Fibroblast of villous mesenchyme (primary cell): ENCODE data around the gene TAF15. TPM values are rescaled to one million over a fixed set of nuclear protein-coding genes. Genes with fewer than 3 reads are reported as not detected.

Experiments
- DNase-seq: peaks from one replicate; pipeline ENCODE4 v3.0.0-alpha.2; 2010; ENCODE audit warnings: low read depth
- H3K4me3 ChIP-seq: 2 replicates; pipeline ENCODE4 v1.5.1; 2011; ENCODE audit warnings: low read depth, mild to moderate bottlenecking, low read length
- total RNA-seq: library from RNA; depleted of rRNA; stranded (reverse); fragments of >200 nt; gene quantifications from 2 replicates; pipeline ENCODE4 v1.2.3, GENCODE V29; 2012
- TF ChIP-seq, protein P1 (sequence below): IDR thresholded peaks from 2 replicates; pipeline ENCODE4 v1.5.1; 2012; ENCODE audit warnings: low read depth, mild to moderate bottlenecking, low read length; ENCODE audit not compliant: insufficient read depth

The TAF15 gene
- total RNA-seq, 1 donor: 47.1 TPM

DNA sequence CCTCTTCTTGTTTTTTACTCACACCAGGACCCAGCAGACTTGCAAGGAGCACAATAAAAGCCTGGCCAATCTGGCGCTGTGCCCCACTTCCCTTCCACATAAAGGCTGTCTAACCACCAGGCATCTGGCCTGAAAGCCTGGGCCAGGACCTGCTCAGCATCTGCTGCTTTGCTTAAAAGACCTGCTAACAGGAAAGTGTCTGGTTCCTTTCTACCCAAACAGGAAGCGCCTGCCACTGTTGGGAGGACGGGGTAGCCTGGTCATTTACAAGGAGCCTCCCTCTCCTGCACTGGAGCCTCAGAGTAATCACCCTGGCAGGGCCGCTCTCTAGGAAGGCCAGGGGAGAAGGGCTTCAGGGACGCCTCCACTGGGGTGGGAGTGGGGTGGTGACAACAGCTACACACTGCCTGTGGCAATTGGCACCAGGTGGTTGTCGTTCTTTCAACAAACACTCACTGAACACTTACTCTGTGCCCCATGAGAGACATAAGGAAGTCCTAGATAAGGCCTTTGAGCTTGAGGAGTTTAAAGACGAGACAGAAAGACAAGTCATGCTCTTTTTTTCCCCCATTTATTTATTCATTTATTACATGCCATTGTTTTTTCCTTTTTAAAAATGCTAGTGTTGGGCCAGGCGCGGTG is 7.6 kb upstream of the TAF15 start:
- TF ChIP-seq, protein P1, sequence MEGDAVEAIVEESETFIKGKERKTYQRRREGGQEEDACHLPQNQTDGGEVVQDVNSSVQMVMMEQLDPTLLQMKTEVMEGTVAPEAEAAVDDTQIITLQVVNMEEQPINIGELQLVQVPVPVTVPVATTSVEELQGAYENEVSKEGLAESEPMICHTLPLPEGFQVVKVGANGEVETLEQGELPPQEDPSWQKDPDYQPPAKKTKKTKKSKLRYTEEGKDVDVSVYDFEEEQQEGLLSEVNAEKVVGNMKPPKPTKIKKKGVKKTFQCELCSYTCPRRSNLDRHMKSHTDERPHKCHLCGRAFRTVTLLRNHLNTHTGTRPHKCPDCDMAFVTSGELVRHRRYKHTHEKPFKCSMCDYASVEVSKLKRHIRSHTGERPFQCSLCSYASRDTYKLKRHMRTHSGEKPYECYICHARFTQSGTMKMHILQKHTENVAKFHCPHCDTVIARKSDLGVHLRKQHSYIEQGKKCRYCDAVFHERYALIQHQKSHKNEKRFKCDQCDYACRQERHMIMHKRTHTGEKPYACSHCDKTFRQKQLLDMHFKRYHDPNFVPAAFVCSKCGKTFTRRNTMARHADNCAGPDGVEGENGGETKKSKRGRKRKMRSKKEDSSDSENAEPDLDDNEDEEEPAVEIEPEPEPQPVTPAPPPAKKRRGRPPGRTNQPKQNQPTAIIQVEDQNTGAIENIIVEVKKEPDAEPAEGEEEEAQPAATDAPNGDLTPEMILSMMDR: no peak
- no peak overlapping the region for H3K4me3 ChIP-seq
- DNase-seq: peak; percentile 98

DNA sequence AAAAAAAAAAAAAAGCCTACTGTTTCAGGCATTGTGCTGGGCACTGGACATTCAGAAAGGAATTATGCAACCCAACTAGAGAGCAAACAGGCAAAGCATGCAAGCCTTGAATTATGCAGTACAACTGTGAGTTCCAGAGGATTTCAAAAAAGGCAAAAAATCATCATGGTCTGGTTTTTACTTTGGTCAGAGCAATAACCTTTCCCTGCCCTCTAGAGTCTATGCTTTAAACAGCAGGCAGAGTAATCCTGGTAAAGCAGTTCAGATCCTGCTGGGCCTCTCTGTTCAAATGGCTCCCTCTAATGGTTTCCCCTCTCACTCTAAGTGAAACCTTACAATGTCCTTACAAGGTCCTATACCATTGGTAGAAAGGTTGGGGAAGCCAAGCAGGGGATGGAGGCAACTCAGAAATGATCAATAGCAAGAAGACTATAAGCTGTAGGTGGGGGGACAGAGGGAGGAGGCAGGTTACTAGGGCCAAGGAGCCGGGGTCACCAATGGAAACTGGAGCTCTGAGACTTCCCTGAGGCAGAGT is 4.6 kb upstream of the TAF15 start:
- no peak overlapping the region for H3K4me3 ChIP-seq
- TF ChIP-seq, protein P1: peak; percentile 99
- DNase-seq: peak; percentile 97

DNA sequence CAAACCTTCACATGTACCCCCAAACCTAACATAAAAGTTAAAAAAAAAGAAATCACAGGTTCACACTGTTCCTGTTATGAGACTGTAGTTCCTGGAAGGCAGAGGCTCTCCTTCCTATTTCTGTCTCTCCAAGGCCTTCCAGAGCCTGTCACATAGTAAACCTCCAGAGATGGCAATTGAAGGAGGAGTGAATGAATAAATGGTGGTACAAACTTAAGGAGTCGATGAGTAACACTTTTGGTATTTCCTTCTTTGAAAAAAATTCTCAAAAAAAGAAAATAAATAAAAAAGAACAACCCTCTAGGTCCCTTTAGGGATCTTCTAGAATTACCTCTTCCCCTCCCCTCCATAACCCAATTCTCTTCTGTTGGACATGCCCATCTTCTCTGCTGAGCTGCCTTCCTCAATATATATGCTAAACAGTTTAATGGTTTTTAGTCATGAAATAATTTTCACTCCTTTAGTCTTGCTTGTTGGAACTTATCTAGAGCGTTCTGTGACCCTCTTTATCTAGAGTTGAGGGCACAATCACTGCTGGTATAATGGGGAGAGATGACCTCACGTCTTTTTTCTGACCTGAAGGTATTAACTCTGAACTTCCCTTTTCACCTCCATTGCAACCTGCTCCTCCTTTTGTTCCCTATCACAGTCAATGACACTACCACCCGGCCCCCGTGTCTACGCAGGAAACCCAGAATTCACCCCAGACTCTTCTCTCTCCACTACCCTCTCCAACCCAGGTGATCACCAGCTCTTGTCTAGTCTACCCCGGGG is 1.7 kb upstream of the TAF15 start:
- peak; percentile 48 for DNase-seq
- TF ChIP-seq, protein P1: no peak
- no peak overlapping the region for H3K4me3 ChIP-seq

DNA sequence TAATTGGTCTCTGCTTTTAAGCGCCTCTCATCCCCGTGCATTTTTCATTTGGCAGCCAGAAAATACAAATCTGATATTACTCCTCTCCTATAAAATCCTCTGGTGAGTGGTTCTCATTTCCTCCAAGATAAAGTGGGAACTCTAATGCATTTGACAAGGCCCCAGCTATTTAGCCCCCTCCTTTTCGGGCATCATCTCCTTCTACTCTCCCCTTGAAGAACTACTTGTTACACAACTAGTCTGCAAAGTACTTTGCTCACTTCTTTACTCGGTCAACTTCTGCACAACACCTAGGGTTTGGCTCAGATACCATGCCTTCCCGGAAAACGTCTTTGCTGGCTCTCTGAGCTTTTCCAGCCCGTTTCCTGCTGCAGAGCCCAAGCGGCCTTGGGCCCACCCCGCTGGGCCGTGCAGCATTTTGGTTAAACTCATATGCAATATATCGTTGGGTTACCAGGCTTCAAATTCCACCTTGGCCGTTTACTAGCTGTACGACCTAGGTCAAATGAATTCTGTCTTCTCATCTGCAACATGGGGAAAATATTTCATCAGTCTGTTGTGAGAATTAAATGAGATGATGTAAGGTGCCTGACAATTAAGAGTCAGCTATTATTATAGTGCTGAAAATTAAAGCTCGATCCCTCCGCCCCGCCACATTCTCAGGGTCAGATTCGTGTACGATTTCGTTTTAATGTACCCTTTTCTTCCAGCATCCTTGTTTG is 883 bp upstream of the TAF15 start:
- no peak for DNase-seq
- H3K4me3 ChIP-seq: peak overlapping the region; percentile 79
- TF ChIP-seq, protein P1: no peak

DNA sequence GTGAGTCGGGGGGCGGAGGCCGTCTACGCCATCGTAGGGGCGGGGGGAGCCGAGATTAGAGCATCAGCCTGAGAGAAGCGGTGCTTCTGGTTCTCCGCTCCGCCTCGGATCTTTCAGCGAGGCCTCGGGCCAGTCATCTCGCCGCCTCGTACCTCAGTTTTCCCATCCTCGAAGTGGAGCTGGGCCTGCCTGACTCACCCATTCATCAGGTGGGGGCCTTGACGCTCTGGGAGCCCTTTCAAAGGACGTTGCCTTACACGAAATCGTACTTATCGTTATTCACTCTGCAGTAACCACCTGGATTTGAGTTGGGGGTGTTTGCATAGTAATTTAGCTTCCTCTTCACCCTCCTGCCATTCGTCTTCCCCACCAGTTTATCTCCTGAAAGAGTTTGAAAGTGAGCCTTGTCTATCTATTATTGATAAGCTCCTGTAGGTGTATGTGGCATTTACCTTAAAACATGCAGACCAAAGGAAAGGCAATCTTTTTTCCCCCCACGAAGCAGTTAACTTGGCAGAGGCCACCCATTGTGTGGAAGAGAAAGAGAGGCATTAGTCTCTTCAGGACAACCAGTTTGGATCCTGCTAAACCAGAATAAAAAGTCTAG is 674 bp downstream of the TAF15 start:
- TF ChIP-seq, protein P1: no peak
- DNase-seq: no peak

DNA sequence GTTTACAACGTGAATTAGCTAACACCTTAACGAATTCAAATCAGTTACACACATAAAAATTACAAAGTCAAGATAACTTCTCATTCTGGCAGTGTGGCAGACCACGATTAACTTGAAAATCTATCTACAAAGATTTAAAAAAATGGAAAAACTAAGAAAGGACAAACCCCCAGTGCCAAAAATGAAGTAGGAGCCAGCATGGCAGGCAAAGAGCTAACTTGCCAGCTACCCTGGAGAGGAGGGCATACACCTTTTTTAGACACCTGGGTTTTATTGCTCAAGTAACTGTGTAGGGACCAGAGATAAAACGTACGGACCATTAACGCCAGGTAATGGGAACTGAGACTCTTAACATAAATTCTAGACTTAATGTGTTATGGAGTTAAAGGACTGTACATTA is 2.5 kb downstream of the TAF15 start:
- TF ChIP-seq, protein P1: no peak
- DNase-seq: no peak
- no peak overlapping the region for H3K4me3 ChIP-seq

More for the DNA sequence above, 674 bp downstream of the TAF15 start:
- peak overlapping the region; percentile 79 for H3K4me3 ChIP-seq
